Adrenal gland (tissue), 12 donors: ENCODE results near the gene IRX2. TPM values are rescaled to one million over a fixed set of nuclear protein-coding genes. Genes with fewer than 3 reads are reported as not detected.

Experiments
- DNase-seq, 7 donors: peaks; one replicate each; pipeline ENCODE4 v3.0.0-alpha.2; 2019 to 2020
- H3K27ac ChIP-seq, 5 donors: fragments of 200-600 bp; sonication (generic) in 4 of 5; 1 replicate in 3 of 5; 2 replicates in 2 of 5; pipeline versions ENCODE4 v1.5.1 to v1.8.0; 2016 to 2020; ENCODE audit warnings: mild to moderate bottlenecking in 1 of 5
- H3K27me3 ChIP-seq: fragments of 200-600 bp; 2 replicates; pipeline ENCODE4 v1.8.0; 2021
- H3K36me3 ChIP-seq, 2 donors: fragments of 200-600 bp; replicated peaks in 1 of 2; 1 replicate in 1 of 2; 2 replicates in 1 of 2; pipeline versions ENCODE4 v1.5.1 to v1.8.0; 2018 to 2022
- H3K4me1 ChIP-seq, 2 donors: fragments of 200-600 bp; replicated peaks in 1 of 2; 1 replicate in 1 of 2; 2 replicates in 1 of 2; pipeline versions ENCODE4 v1.5.1 to v1.8.0; 2018 to 2021
- H3K4me3 ChIP-seq, 4 donors: fragments of 200-600 bp; sonication (generic) in 3 of 4; one replicate each; pipeline ENCODE4 v1.5.1; 2016 to 2018
- H3K9me3 ChIP-seq, 3 donors: fragments of 200-600 bp; sonication (generic) in 1 of 3; replicated peaks in 1 of 3; 1 replicate in 2 of 3; 2 replicates in 1 of 3; pipeline versions ENCODE4 v1.5.1 to v1.8.0; 2016 to 2021
- CTCF ChIP-seq, 6 experiments: fragments of 450-650 bp in 4 of 6; fragments of 200-600 bp in 2 of 6; sonication (generic) in 1 of 6; IDR thresholded peaks; 1 replicate in 5 of 6; 2 replicates in 1 of 6; pipeline versions ENCODE4 v1.5.1 to v1.8.0; 2016 to 2021; ENCODE audit warnings: antibody characterized with exemption in 6 of 6, mild to moderate bottlenecking in 2 of 6, moderate library complexity in 1 of 6
- POLR2A ChIP-seq, 2 donors: fragments of 450-650 bp; IDR thresholded peaks; one replicate each; pipeline ENCODE4 v1.6.1; 2017; ENCODE audit warnings: antibody characterized with exemption in 2 of 2, mild to moderate bottlenecking in 2 of 2, moderate library complexity in 1 of 2
- WGBS, 4 donors: extraction: QIAGEN DNeasy Blood & Tissue Kit in 2 of 4; methylation state at CpG; one replicate each; pipeline versions ENCODE4 v1.1.5 to v1.1.7; 2013 to 2017; 5-methylcytosine and 5-hydroxymethylcytosine counted together
- intact Hi-C, 2 donors: fragments of 100-400 bp; cut with DNase I; formaldehyde crosslinking; loops; one replicate each; pipeline versions ENCODE4 v1.14.1 to v1.15.0; 2022 to 2023
- polyA plus RNA-seq, 3 donors: library from polyadenylated mRNA; stranded (reverse); fragments of 200-250 nt in 2 of 3; fragments of 350-450 nt in 1 of 3; fragmentation: Illumina TruSeq in 1 of 3; extraction: RNeasy Lipid Tissue Mini Kit (QIAGEN cat#74804) in 1 of 3; gene quantifications; one replicate each; pipeline ENCODE4 v1.2.3, GENCODE V29; 2013 to 2014
- total RNA-seq, 9 donors: library from RNA; depleted of rRNA in 4 of 9; stranded (reverse); fragments of >200 nt in 4 of 9; fragments of 120-200 nt in 1 of 9; fragmentation: NEBNext Ultra II Directional in 1 of 9; extraction: Animal tissue kit (Norgen Biotek cat#: 25700) in 1 of 9; gene quantifications; one replicate each; pipeline versions ENCODE4 v1.1.0 to v1.2.4, GENCODE V29; 2013 to 2023
- donor health status: healthy with polysubstance abuse.
- donor health status: Bipolar disorder and iron deficiency.
- donor health status: DM: yes; HTN: yes; CAD: no.
- donor health status: DM: no; HTN: no; CAD: no.
- donor health status: DM: no; HTN: no; CAD: no.
- donor health status: DM: yes; HTN: yes; CAD: no.

The IRX2 gene
- total and polyA plus RNA-seq, 12 donors: 0.08 to 0.40 (median 0.15) TPM; not detected in 4

- H3K4me3 ChIP-seq: no peak overlapping the region
- peaks cover 12% of the 10 kb centered on the region for H3K27me3 ChIP-seq
Observed at GRCh38 chr5:2732004-2732403, 19.5 kb downstream of the IRX2 start.

GRCh38 chr5:2729189-2729588, 22.3 kb downstream of the IRX2 start:
- H3K36me3 ChIP-seq: no peaks in the 10 kb centered on the region
- WGBS, 4 donors: 58 to 63% (median 61%) methylated on average over 7 of the region's 7 CpGs
- DNase-seq: peak in 1 of 7 donors; percentile 18
- H3K27ac ChIP-seq: no peak overlapping the region
- no peaks in the 10 kb centered on the region for H3K9me3 ChIP-seq
- intact Hi-C loops: no loop called here
- no peaks in the 10 kb centered on the region for H3K4me1 ChIP-seq
- H3K27me3 ChIP-seq: peaks cover 12% of the 10 kb centered on the region
- no peak for TF ChIP-seq CTCF (IDR thresholded peaks at IDR 0.05)
- TF ChIP-seq POLR2A (IDR thresholded peaks at IDR 0.05): no peak
- H3K4me3 ChIP-seq: no peak overlapping the region

More at GRCh38 chr5:2732004-2732403, 19.5 kb downstream of the IRX2 start:
- H3K4me1 ChIP-seq: no peaks in the 10 kb centered on the region
- intact Hi-C loops: no loop called here
- no peaks in the 10 kb centered on the region for H3K36me3 ChIP-seq
- no peak for DNase-seq
- TF ChIP-seq CTCF (IDR thresholded peaks at IDR 0.05) (no peak), POLR2A (IDR thresholded peaks at IDR 0.05) (no peak)
- WGBS, 4 donors: 46 to 68% (median 51%) methylated on average over 4 of the region's 4 CpGs
- H3K9me3 ChIP-seq: no peaks in the 10 kb centered on the region
- no peak overlapping the region for H3K27ac ChIP-seq

- 23 to 34% (median 24%) methylated on average over 18 to 19 of the region's 19 CpGs for WGBS, 4 donors
- Histone ChIP-seq H3K4me3 (no peak overlapping the region), H3K27ac (no peak overlapping the region), H3K9me3 (no peaks in the 10 kb centered on the region), H3K27me3 (peaks cover 12% of the 10 kb centered on the region), H3K4me1 (no peaks in the 10 kb centered on the region), H3K36me3 (no peaks in the 10 kb centered on the region)
- peak in 1 of 7 donors; percentile 18 for DNase-seq
- no peak for TF ChIP-seq POLR2A (IDR thresholded peaks at IDR 0.05)
- no peak for TF ChIP-seq CTCF (IDR thresholded peaks at IDR 0.05)
- intact Hi-C loops: no loop called here
Observed at GRCh38 chr5:2727550-2727949, 23.9 kb downstream of the IRX2 start.

GRCh38 chr5:2725980-2726765, 25.3 kb downstream of the IRX2 start:
- no peak overlapping the region for H3K27ac ChIP-seq
- TF ChIP-seq POLR2A (IDR thresholded peaks at IDR 0.05) (no peak), CTCF (IDR thresholded peaks at IDR 0.05) (no peak)
- H3K4me3 ChIP-seq: no peak overlapping the region
- peak in 1 of 7 donors; percentile 18 for DNase-seq
- peaks cover 12% of the 10 kb centered on the region for H3K27me3 ChIP-seq
- H3K36me3 ChIP-seq: no peaks in the 10 kb centered on the region
- no peaks in the 10 kb centered on the region for H3K4me1 ChIP-seq
- no peaks in the 10 kb centered on the region for H3K9me3 ChIP-seq
- WGBS, 4 donors: 83 to 88% (median 86%) methylated on average over 23 of the region's 23 CpGs
- intact Hi-C loops: no loop called here
